NCI-H1417 (cell line): Measurements from ENCODE around the gene KIF3A.

Source experiments
- DNase-seq, 3 experiments: peaks; one replicate each; lab custom pipeline; 2025; lab: John Stamatoyannopoulos, UW

KIF3A gene

DNA sequence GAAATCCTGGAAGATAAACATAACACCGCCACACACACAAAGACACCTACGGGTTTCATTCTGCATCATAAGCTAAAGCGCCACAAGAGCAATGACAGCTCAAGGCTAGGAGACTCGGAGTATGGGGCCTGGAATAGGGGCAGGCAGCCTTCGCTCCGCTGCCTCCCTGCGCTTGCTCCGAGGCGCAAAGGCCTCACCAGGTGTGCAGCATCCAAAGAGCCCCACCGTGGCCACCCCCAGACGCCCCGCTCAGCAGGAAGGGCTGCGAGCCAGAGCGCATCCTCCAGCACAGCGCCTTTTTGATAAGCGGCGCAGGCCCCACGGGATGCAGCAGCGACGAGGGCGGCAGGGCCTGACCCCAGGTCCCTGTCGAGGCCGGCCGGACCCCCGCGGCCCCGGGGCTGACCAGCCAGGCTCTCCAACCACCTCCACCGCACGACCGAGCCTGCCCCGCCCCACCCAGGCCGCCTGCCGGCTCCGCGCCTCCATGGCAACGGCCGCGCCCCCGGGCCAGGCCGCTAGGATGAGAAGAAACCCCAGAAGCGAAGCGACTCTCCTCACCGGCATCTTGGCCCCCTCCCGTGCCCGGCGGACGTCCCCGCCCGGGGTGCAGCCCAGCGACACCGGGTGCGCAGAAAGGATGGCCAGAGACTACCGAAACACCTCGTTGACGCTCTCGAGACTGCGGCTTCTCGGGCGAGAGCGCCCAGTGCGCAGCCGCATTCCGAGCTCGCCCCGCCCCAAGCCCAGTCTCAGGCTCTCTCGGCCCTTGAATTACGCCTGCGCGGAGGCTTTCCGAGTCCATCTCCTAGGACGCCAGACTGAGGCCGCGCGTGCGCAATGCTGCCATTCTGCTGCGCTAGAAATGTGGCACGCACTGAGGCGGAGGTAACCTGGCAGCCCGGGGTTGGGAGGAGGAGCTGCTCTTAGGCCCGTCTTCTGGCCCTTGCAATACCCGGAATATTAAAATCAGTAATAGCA lies at the start of gene KIF3A:
Gene KIF3A, minus strand, starts transcription at position 694 of the 981 bp plus-strand sequence. Its CDS starts 127 bp downstream, at position 567.
- DNase-seq: peak; percentile 94 to 97 (median 97)

GRCh38 chr5:132787076-132787475 lies 49.7 kb upstream of the KIF3A start:
- no peak for DNase-seq

DNA sequence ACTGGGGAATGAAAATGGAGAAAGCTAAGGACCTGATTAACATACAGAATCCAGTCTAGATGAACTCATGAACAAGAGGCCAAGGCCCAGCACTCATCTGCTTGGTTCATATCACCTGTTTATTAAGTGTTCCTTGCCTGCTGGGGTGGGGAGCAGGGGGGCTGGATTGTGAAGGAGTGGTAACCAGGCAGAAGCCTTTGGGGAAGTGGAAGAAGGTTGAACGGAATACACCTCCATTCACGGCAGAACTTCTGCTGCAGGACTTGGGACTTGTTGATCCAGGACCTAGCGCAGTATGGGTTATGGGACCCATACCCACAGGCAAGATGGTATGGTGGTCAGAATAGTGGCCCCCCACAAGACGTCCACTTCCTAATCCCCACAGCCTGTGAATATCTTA lies 48.5 kb upstream of the KIF3A start:
- no peak for DNase-seq

GRCh38 chr5:132785365-132785764 lies 48.0 kb upstream of the KIF3A start:
- no peak for DNase-seq

GRCh38 chr5:132782101-132782500 lies 44.8 kb upstream of the KIF3A start:
- DNase-seq: no peak

- no peak for DNase-seq
These were observed 43.7 kb upstream of the KIF3A start for GRCh38 chr5:132781029-132781428.

- no peak for DNase-seq
These were observed 43.2 kb upstream of the KIF3A start for GRCh38 chr5:132780577-132780976.

GRCh38 chr5:132779961-132780360 lies 42.6 kb upstream of the KIF3A start:
- DNase-seq: no peak

DNA sequence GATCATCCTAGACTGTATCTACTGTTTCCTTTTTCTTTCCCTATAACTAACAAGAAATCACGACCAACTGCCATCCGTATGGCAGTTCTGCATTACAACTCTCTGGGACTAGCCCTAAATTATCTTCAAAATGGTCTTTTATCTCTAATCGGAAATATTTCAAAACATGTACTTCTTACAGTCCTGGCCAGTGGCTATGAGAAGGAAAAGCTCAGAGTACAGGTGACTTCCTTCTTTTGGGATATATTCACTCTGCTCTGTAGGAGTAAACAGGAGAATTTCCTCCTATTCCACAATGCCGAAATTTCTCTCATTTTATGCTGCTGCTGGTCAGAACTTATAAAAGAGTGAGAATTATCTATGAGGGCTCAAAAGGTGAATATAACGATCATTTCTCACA lies 41.5 kb upstream of the KIF3A start:
- no peak for DNase-seq

DNA sequence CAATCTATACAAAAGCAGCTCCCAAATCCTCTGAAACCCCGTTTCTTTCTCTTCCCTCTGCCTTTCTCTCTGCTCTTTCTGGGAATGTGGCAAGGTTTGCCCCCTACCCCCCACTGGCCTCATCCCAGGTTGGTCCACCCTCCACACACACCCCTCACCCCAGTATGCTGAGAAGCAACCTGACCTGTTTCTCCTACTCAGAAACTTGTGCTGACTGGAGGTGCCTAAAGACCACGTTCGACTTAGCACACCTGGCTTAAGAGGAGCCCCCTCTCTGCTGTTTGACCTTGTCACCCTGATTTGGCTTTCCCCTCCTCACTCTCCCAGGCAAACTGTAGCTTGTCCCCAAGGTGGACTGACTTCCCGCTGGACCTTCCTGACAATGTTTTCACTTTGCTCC lies 40.8 kb upstream of the KIF3A start:
- DNase-seq: no peak

DNA sequence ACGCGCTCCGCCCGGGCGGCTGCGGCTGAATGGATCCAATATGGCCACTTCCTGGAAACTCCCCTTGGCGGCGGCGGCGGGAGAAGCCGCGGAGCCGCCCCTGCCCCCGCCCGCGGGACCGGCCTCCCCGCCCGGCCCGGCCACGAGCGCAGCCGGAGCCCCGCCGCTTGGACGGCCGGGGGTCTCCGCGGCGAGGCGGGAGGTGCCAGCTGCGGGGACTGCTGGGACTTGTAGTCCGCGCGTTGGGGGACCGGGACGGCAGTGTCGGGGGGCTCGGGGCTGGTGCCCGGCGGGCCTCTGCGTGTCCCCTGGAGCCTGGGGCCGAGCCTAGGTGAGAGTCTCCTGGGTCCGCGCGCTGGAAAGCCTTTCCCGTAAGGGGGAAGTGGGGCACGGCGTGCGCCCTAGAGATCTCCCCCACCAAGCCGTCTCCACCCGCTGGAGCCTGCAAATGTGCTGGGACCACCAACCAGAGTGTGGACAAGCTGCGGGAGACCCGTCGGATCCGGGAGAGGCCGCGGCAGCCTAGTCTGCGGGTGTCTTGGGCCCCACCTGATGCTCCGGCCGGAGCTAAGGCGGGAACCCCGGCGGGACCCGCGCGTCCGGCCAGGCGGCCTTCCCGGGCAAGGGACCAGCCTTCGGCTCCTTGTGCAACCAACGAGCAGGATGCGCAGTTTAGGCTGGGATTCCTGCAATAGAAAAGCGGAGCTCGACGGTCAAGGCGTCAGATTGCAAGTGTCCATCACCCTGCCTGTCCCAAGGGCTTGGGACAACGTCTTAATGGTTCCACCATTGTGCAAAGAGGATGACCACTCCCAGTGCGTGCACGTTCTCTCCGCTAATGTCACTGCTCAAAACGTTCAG lies 40.1 kb upstream of the KIF3A start, which contains the start of gene SEPTIN8:
Gene SEPTIN8, minus strand, starts transcription at position 31 of the 861 bp plus-strand sequence. CDS start 102 bp downstream, outside the sequence.
- DNase-seq: peak; percentile 21 to 66 (median 61)

DNA sequence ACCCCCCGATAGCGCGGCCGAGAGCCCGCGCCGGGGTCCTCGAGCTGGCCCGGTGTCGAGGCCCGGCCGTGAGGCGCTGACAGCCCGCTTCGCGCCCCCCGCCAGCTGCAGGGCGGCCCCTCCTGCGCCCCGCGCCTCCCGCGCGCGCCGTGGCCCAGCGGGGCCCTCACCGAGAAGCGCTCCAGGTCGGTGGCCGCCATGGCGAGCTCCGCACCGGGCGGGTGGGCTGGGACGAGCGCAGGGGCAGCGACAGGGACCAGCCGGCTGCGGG lies 39.5 kb upstream of the KIF3A start:
- no peak for DNase-seq

DNA sequence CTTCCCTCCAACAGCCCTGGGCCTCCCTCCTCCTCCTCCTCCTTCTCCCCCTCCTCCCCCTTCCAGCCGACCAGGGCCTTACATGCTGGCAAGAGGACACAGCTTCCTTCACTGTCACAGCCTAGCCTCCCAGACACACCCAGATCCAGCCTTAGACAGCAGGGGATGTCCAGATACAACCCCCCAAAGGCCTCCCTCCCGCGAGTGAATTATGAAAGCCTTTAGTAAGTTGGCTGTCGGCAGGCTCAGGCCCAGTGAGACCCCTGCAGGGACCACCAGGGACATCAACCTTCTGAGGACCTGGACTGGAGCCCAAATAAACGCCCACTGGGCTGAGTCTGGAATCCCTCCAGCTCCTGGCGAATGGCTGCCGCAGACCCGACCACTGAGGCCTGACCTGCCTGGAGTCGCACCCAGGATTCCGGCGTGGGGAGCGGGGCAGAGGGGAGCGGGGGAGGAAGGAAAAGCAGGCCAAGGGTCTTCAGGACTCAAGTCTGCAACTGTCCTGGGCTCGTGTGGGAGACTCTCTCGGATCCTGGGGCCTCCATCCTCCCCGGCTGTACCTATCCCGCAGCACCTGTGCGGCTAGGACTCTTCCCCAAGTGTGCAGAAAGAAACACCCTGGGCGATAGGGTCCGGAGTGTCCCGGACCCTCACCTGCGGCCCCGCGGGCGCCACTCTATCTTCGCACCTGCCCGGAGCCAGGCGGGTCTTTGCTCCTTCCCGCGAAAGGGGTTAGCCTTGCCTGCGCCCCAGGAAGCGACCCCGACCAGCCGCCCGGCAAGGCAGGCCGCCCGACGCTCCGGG lies 39.0 kb upstream of the KIF3A start:
- peak in 2 of 3 experiments; percentile 38 to 42 for DNase-seq

DNA sequence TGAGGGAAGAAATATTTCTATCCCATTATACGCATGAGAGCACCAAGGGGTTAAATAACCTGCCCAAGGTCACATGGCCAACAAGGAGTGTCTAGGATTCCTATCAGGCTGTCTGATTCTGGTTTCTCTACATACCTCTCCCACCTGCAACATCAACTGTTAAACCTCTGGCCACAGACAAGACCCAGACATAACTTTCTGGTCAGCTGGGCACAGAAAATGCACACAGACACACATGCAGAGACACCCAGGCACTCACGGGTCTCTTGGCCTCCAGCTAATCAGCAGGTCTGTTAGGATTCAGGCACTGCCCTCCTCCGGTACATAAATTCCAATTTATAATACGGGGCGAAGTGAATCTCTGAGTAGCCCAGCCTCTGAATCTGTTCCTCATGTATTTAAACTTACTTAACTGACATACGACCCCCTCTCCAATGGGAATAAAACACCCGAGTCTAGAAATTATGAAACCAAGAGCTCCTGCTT lies 38.2 kb upstream of the KIF3A start:
- DNase-seq: no peak

DNA sequence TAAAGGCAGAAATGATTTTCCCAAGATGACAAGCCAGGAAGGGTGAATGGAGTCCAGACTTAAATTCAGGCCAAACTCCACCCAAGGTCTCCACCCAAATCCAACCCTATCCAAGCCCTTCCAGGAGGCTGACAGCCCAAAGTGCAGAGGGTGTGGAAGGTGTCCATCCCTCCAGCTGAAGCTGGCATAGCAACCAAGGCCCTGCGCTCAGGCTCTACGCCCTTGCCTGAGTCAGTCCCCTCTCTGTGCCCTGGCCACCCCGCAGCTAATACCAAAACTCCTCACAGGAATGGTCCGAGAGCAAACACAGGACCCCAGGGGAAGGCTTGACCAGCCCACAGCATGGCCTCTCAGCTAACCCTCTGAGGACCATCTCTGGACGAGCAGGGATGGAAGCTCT lies 37.5 kb upstream of the KIF3A start:
- no peak for DNase-seq

DNA sequence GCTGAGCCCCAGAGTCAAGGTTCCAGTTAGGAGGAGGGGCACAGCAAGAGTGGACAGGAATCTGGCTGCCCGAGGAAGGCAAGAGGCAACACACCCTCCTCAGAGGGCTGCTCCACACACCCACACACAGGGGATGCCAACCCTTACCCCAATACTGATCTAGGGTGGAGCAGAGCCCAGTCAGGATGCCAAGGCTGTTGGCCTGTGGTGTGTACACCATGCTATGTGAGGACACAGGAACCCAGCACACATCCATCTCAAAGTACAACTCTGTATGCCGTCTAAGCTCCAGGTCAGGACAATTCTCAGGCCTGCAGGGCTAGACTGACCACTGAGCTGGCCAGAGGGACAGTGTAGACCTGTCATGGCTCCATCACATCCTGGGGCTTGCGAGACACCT lies 37.1 kb upstream of the KIF3A start:
- no peak for DNase-seq

DNA sequence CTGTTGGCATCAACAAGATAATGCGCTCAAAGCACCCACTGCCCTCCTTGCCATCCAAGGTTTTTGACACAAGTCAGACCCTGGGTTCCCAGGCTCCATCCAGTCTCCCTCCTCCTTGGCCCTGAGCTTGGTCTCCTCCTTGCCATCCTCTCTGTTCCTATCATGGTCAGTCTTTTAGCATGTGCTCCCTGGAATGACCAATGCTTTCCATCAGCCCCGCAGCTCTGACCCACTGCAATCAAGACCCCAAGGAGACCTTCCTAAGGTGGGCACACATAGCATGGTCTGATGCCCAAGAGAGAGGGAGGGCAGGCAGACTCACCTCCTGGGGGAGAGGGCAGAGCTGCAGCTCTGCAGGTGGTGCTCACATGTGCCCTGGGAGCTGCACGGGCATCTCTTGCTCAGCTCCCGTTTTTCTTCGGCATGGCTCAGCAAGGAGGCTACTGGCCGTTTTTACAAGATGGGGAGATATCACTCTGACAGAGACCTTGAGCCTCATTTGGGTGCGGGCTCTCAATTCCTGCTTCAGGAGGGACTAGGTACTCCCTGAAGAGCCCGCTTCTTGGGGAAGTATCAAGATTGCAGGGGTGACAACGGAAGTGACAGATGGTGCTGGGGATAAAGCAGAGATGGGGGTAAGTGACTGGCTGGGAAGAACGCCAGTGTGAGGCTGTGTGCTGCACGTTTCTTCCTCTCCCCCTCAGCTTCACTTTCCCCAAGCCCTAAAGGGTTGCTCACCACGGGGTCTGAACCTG lies 36.4 kb upstream of the KIF3A start:
- DNase-seq: no peak

- no peak for DNase-seq
These were observed 35.8 kb upstream of the KIF3A start for GRCh38 chr5:132773114-132773513.

- DNase-seq: no peak
These were observed 35.1 kb upstream of the KIF3A start for GRCh38 chr5:132772291-132773070.

DNA sequence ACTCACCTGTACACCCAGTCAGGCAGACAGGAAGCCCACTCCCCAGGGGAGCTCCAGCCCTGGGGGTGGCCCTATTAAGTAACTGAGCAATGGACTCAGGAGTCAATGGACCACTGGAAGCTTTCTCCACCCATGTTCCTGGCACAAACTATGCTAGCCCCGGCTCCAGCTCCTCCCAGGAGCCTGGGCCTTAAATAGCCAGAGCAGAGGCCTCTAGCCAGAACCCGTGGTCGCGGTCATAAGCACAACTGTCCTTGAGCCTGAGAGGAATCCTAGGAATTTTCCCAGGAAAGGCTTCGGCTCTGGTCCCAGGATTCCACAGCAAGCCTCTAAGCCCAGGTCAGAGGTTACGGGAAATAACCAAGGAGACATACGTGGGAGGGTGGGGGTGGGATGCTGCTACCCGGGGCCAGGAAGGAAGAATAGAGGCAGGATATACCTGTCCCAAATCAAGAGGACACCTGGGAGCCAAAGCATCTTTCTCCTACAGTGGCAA lies 34.2 kb upstream of the KIF3A start:
- DNase-seq: no peak
